Activated CD4-positive, alpha-beta T cell treated with anti-CD3 and anti-CD28 coated beads, Interleukin-2, Interleukin-4, amounts not matched to agents 100 ng/mL and 50 ng/mL, durations not matched to agents 16 hours and 8 hours (primary cell): ENCODE data around the gene SPTBN4.
"Not testable (repeated sequence)": the region's sequence is repeated elsewhere in the genome, so short reads cannot be mapped to it uniquely, and the experiment has no call there.

Experiments used
- DNase-seq: peaks from one replicate; pipeline ENCODE4 v3.0.0-alpha.2; 2020; ENCODE audit warnings: low spot score

The SPTBN4 gene

GRCh38 chr19:40465025-40465556, 1.7 kb upstream of the SPTBN4 start:
- DNase-seq: peak; percentile 70

DNA sequence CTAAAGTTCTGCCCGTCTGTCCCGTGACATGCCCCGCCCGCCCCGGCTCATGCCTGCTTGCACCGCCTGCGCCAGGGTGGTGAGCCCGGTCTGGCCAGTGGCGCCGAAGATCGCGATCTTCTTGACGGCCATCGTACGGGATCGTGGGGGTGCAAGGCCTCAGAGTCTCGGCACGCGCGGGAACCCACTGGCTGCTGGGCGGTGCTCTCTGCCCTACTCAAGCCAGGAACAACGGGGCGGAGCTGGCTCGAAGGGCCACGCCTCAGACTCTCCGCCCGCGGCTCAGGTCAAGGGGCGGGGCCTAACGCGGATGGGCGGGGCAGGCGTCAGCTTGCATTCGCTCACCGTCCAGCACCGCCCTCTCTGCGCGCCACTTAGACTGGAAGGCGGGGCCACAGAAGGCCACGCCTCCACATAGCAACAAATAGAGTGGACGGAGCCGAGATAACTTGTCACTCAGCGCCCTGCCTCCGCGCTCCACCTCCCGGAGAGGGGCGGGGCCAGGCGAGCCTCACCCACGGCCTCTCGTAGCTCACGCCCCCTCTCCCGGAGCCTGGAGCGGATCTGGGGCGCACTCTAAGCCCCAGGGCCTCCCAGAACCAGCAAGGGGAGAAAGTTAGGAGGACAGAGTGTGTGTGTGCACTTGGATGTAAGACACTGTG, 1.1 kb upstream of the SPTBN4 start, which contains the start of gene BLVRB:
Gene BLVRB (minus strand): TSS at position 189 of the 662 bp plus-strand sequence. CDS start 57 bp downstream, at position 132.
- DNase-seq: peak; percentile 99

- no peak for DNase-seq
Observed at GRCh38 chr19:40466219-40466984, 399 bp upstream of the SPTBN4 start.

- DNase-seq: no peak
Observed at GRCh38 chr19:40469011-40469410, 2.2 kb downstream of the SPTBN4 start.

GRCh38 chr19:40471111-40471510, 4.3 kb downstream of the SPTBN4 start:
- DNase-seq: no peak

GRCh38 chr19:40472516-40472915, 5.7 kb downstream of the SPTBN4 start:
- no peak for DNase-seq

DNA sequence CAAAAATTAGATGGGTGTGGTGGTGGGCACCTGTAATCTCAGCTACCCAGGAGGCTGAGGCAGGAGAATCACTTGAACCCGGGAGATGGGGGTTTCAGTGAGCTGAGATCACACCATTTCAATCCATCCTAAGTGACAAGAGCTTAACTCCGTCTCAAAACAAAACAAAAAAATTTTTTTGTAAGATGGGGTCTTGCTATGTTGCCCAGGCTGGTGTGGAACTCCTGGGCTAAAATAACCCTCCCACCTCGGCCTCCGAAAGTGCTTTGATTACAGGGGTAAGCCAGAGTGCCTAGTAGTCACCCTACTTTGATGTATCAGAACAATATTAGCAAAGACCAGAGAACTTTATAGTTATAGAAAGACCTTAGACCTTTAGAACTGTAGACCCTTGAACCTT, 7.9 kb downstream of the SPTBN4 start:
- no peak for DNase-seq

- not testable (repeated sequence) for DNase-seq
Observed at GRCh38 chr19:40475878-40476644, 9.3 kb downstream of the SPTBN4 start.

GRCh38 chr19:40486017-40486416, 19.2 kb downstream of the SPTBN4 start:
- DNase-seq: no peak

DNA sequence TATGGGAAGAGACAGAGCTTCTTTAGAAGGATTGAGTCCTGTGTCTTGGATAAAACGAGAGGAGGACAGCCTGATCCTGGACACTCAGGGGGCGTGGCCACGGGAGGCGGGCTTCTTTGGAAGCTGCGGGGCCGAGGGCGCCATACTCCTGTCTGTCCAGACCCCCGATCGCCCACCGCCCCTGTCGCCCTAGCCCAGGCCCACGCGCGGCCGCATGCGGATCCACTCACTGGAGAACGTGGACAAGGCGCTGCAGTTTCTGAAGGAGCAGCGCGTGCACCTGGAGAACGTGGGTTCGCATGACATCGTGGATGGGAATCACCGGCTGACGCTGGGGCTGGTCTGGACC, 23.1 kb downstream of the SPTBN4 start:
- no peak for DNase-seq

- no peak for DNase-seq
Observed at GRCh38 chr19:40492274-40492673, 25.5 kb downstream of the SPTBN4 start.

GRCh38 chr19:40493778-40494177, 27.0 kb downstream of the SPTBN4 start:
- no peak for DNase-seq

- no peak for DNase-seq
Observed at GRCh38 chr19:40494191-40494838, 27.5 kb downstream of the SPTBN4 start.

GRCh38 chr19:40497214-40497613, 30.4 kb downstream of the SPTBN4 start:
- no peak for DNase-seq

DNA sequence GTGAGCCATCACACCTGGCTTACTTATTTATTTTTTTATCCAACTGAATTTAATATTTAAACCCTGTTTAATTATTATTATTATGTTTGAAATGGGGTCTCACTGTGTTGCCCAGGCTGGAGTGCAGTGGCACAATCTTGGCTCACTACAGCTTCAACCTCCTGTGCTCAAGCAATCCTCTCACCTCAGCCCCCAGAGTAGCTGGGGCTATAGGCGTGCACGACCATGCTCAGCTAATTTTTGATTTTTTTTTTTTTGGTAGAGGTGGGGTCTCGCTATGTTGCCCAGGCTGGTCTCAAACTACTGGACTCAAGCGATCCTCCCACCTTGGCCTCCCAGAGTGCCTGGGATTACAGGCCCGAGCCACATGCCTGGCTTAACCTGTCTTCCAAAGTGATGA, 32.5 kb downstream of the SPTBN4 start:
- no peak for DNase-seq

DNA sequence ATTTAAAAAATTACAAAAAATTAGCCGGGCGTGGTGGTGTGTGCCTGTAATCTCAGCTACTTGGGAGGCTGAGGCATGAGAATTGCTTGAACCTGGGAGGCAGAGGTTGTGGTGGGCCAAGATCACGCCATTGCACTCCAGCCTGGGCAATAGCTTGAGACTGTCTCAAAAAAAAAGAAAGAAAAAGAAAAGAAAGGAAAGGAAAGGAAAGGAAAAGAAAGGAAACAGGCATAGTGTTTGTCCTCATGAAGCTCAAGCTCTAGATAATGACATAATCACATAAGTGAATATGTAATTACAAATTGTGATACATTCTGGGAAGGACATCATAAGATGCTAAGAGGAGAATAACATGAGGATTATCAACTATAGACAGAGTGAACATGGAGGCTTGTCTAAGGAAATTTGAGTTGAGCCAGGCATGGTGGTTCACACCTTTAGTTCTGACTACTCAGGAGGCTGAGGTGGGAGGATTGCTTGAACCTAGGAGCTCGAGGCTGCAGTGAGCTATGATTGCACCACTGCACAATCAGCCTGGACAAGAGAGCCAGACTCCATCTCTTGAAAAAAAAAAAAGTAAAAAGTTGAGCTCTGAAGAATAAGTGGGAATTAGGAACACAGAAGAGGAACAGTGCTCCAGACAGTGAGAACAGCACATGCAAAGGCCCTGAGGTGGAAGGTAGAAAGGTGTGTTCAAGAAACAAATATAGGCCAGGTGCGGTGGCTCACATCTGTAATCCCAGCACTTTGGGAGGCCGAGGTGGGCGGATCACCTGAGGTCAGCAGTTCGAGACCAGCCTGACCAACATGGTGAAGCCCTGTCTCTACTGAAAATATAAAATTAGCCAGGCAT, 34.1 kb downstream of the SPTBN4 start:
- not testable (repeated sequence) for DNase-seq

DNA sequence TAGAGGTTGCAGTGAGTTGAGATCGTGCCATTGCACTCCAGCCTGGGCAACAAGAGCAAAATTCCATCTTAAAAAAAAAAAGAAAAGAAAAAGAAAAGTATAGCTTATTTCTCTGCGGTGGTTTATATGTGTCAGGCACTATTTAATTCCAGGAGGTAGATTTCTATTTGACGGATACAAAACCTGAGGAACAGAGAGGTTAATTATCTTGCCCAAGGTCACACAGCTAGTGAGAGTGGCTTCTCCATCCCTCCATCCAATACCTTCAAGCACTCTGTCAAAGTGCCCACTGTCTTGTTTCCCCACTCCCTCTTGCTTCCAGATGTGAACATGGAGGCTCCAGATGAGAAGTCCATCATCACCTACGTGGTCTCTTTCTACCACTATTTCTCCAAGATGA, 34.8 kb downstream of the SPTBN4 start:
- no peak for DNase-seq

- DNase-seq: no peak
Observed at GRCh38 chr19:40502081-40502480, 35.3 kb downstream of the SPTBN4 start.

GRCh38 chr19:40502647-40503319, 36.0 kb downstream of the SPTBN4 start:
- no peak for DNase-seq

DNA sequence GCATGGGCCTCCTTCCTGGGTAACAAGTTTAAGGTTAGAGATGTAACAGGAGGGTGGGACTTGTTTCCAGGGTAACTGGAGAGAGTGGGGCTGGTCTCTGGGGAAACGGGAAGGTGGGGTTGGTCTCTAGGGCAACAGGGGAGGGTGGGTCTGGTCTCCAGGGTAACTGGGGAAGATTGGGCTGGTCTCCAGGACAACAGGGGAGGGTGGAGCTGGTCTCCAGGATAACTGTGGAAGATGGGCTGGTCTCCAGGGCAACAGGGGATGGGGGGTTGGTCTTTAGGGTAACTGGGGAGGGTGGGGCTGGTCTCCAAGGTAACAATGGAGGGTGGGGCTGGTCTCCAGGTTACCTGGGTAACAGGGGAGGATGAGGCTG, 36.5 kb downstream of the SPTBN4 start:
- DNase-seq: no peak

DNA sequence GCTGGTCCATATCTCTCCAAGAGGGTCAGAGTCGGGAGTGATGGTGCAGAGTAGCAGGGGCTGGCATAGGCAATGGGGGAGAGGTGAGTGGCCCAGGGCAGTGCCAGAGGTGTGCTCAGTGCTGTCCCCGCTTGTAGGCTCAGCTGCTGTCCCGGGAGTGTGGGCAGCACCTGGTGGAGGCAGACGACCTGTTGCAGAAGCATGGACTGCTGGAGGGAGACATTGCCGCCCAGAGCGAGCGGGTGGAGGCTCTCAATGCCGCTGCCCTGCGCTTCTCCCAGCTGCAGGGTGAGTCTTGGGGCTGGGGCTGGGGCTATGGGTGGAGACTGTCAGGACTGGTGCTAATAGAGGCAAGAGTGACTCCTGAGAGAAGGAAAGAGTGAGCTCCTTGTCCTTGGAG, 39.3 kb downstream of the SPTBN4 start:
- no peak for DNase-seq
